ENCODE measurements around the gene COL23A1.
A peak's percentile ranks its signal among the peaks of the same experiment; 100 is the strongest.

The COL23A1 gene

GRCh38 chr5:178368716-178369300 lies 221.4 kb downstream of the COL23A1 start:
- TF ChIP-seq CTCF (conservative IDR thresholded peaks at IDR 0.05), result no peak
- H3K27ac ChIP-seq, result no peak overlapping the region

GRCh38 chr5:178368274-178368673 lies 221.9 kb downstream of the COL23A1 start:
- TF ChIP-seq CTCF (conservative IDR thresholded peaks at IDR 0.05), result no peak
- H3K27ac ChIP-seq, result no peak overlapping the region

- H3K27ac ChIP-seq, result no peak overlapping the region
These were observed 222.5 kb downstream of the COL23A1 start for GRCh38 chr5:178367736-178368120.

GRCh38 chr5:178366998-178367735 lies 223.0 kb downstream of the COL23A1 start:
- H3K27ac ChIP-seq, result no peak overlapping the region
- no peak for TF ChIP-seq CTCF (conservative IDR thresholded peaks at IDR 0.05)

More at GRCh38 chr5:178367736-178368120, 222.5 kb downstream of the COL23A1 start:
- TF ChIP-seq CTCF (conservative IDR thresholded peaks at IDR 0.05), result no peak

- no peak for TF ChIP-seq CTCF (conservative IDR thresholded peaks at IDR 0.05)
These were observed 224.4 kb downstream of the COL23A1 start for GRCh38 chr5:178365501-178366440.

GRCh38 chr5:178364326-178364675 lies 225.9 kb downstream of the COL23A1 start:
- H3K27ac ChIP-seq, result peak overlapping the region; percentile 7; the same call in 1 of the 2 replicates
- no peak for TF ChIP-seq CTCF (conservative IDR thresholded peaks at IDR 0.05)

More at GRCh38 chr5:178365501-178366440, 224.4 kb downstream of the COL23A1 start:
- H3K27ac ChIP-seq, result no peak overlapping the region

Measured in VCaP (cell line).